NOMO-1 treated with DMSO at 0.1 percent for 48 hours (cell line): ENCODE measurements around the gene SYNGAP1.
A peak's percentile ranks its signal among the peaks of the same experiment; 100 is the strongest.

Experiments used
- DNase-seq: peaks from one replicate; lab custom pipeline; 2025; ENCODE audit not compliant: unreplicated experiment; lab: John Stamatoyannopoulos, UW

Gene SYNGAP1

GRCh38 chr6:33434961-33435360 lies 15.1 kb downstream of the SYNGAP1 start:
- DNase-seq: no peak

GRCh38 chr6:33437666-33438065 lies 17.8 kb downstream of the SYNGAP1 start:
- no peak for DNase-seq

DNA sequence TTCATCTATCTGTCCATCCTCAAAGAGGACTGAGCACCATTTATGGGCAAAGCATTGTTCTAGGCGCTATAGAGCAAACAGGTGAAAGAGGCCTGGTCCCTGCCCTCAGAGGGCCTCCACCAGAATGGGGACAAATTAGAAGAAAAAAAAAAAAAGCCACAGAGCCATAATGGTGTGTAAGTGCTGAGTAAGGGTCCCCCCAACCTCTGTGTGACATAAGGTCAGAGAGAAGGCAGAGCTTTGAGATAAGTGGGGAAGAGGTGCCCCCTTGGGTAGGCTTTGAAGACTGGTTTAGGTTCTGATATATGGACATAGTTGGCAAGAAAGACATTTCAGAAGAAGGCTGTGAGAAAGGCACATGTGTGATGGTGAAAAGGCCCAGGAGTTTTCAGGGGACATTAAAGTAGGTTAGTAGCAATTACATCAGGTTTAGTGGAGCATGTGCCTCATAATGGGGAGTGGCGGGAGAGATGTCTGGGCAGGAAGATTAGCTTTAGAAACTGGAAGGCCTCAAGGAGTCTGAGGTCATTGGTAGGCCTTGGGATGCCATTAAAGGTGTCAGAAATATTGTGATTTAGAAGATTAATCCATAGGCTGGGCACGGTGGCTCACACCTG lies 19.2 kb downstream of the SYNGAP1 start:
- no peak for DNase-seq

DNA sequence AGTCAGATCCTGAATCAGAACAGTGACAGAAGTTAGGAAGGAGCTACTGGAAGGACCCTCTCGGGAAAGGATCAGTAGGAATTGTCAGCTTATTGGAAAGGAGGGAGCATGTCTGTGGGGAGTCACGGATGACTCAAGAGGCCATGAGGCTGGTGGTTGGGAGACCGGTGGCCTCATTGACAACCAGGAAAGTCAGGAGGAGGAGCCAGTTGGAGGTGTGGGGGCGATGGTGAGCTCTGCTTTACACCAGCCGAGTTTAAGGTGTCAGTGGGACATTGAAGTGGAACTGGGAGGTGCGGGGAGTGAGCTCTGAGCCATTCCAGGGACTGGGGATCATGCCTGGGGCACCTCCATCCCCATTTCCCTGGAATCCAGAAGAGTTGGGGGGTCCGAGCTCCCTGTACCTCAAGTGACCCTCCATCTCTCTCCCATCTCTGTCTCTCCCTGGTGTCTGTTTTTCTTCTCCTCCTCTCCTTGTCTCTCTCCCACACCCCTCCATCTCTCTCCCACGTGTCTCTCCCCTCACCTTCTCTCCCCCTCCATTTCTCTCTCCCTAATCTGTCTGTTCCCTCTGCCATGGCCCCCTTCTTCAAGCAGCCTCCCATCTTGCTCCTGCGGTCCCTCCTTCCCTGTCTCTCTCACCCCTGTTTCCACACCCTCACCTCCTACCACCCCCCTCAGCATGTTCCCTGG lies 20.2 kb downstream of the SYNGAP1 start:
- no peak for DNase-seq

DNA sequence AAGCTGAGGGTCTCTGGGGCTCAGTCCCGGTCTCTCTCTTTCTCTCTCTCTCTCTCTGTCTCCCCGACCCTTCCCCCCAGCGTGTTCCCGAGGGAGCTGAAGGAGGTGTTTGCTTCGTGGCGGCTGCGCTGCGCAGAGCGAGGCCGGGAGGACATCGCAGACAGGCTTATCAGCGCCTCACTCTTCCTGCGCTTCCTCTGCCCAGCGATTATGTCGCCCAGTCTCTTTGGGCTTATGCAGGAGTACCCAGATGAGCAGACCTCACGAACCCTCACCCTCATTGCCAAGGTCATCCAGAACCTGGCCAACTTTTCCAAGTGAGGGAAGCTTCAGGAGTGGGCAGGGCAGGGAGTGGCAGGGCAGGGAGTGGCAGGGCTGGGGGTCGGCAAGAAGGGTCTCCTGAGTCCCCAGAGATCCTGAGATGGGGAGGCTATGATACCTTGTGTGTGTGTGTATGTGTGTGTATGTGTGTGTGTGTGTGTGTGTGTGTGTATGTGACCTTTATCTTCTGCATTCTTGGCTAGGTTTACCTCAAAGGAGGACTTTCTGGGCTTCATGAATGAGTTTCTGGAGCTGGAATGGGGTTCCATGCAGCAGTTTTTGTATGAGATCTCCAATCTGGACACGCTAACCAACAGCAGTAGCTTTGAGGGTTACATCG lies 20.9 kb downstream of the SYNGAP1 start:
- no peak for DNase-seq

GRCh38 chr6:33441457-33441856 lies 21.6 kb downstream of the SYNGAP1 start:
- no peak for DNase-seq

DNA sequence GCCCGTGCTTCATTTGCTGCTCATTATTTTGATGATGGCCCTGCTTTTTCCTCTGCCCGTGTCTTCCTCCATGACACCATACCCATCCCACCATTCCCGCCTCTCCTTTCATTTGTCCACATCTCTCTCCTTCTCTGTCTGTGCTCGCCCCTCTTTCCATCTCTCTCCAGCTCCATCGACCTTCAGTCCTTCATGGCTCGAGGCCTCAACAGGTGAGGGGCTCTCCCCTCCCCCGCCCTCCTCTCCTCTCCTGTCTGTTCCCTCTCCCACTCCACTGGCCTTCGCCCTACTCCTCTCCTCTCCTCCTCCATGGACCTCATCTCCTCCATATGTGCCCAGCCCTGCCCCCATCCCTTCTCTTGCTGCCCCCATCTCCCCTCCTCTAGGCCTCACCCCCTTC lies 22.4 kb downstream of the SYNGAP1 start:
- DNase-seq: no peak

DNA sequence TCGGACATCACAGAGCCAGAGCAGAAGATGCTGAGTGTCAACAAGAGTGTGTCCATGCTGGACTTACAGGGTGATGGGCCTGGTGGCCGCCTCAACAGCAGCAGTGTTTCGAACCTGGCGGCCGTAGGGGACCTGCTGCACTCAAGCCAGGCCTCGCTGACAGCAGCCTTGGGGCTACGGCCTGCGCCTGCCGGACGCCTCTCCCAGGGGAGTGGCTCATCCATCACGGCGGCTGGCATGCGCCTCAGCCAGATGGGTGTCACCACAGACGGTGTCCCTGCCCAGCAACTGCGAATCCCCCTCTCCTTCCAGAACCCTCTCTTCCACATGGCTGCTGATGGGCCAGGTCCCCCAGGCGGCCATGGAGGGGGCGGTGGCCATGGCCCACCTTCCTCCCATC lies 23.2 kb downstream of the SYNGAP1 start:
- no peak for DNase-seq

DNA sequence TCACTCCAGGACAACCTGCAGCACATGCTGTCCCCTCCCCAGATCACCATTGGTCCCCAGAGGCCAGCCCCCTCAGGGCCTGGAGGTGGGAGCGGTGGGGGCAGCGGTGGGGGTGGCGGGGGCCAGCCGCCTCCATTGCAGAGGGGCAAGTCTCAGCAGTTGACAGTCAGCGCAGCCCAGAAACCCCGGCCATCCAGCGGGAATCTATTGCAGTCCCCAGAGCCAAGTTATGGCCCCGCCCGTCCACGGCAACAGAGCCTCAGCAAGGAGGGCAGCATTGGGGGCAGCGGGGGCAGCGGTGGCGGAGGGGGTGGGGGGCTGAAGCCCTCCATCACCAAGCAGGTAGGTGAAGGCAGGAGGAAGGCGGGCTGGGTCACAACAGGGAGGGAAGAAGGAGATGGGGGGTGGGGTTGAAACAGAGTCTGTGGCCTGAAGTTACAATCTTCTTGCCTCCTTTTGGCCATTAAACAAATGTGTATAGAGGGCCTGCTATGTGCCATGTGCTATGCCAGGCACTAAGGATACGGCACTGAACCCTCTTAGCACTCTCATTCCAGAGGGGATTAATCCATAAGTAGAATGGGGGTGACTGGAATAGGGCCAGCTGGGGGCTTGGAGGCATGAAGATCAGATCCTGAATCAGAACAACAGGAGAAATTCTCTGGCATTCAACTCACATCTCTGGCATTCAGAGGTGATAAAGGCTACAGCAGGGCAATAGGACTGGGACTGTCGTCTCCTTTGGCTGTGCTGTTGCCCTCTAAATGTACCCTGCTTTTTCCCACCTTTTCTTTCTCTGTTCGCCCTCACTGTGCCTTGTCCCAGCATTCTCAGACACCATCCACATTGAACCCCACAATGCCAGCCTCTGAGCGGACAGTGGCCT lies 24.0 kb downstream of the SYNGAP1 start:
- DNase-seq: no peak

DNA sequence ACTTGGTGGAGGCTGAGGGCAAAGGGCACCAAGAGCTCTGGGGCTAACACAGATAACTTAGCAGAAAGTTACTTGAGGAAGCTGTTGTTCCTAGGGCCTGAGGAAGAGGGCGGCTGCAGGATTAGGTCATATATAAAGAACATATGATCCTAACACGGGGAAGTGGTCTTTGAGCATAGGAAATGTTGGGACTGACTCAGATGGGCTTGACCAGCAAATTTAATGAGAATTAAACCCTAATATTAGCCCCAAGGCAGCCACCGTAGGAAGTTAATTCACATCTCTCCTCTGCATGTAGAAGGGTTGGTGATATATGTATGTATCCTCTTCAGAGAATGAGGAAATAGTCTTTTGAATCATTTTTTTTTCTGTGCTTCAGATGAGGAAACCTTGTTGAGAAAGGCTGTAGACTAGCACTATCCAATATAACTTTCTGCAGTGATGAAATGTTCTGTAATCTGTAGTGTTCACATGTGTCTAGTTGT lies 25.3 kb downstream of the SYNGAP1 start:
- DNase-seq: peak; percentile 72

GRCh38 chr6:33446356-33446755 lies 26.5 kb downstream of the SYNGAP1 start:
- no peak for DNase-seq

- DNase-seq: no peak
Observed at GRCh38 chr6:33450434-33450833, 30.6 kb downstream of the SYNGAP1 start.

DNA sequence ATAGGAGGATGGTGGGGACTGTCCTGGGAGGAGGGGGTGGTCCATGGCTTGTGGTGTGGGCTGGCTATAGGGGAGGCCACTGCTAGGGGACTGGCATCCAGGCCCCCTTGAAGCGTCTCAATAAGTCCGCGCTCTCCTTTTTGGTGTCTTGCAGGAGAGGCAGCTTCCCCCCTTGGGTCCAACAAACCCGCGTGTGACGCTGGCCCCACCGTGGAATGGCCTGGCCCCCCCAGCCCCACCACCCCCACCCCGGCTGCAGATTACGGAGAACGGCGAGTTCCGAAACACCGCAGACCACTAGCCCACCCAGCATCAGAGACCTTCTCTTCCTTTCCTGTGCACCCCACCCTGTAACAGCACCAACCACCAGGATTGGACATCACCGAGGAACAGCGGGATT lies 31.7 kb downstream of the SYNGAP1 start:
- DNase-seq: no peak

DNA sequence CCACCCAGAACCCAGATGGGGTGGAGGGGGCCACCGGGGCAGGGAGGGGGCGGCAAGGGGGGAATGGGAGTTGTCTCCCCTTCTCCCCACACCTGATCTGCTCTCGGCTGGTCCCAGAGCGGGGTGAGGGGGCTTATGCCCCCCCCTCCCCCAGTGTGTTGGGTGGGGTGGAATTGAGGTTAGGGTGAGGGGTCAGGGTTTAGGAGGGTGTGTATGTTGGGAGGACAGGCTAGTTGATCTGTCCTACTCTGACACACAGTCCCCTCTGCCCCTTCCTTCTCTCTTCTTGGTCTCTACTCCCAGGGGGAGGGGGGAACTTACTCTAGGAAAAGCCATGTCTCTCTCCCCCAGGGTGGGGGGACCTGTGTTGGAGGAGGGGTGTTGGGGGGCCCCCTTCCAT lies 32.6 kb downstream of the SYNGAP1 start:
- no peak for DNase-seq

DNA sequence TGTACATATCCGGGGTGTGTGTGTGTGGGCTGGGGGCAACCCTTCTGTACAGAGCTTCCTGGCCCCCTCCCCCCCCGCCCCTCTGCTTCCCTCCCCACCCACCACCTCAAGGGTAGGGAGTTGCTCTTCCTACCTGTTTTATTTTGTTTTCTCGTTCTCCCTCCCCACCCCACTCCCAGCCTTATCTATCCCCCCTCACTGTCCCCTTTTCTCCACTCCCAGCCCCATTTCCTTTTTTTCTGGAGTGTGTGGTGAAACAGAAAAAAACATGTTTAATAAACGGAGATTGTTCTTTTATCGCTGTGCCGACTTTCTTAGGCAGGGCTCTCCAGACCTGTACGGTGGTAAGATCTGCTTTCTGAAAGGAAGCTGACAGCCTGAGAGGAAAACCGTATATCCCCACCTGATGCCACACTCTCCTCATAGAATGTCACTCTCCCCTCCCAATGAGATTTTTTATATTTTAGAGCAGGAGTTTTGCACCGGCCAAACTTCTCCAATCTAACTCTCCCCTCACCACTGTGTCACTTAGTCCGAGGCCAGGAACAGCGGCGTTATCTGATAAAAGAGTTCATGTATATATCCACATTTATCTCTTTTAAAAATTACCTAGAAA lies 33.6 kb downstream of the SYNGAP1 start:
- no peak for DNase-seq

- peak; percentile 96 for DNase-seq
Observed at GRCh38 chr6:33454009-33454946, 34.4 kb downstream of the SYNGAP1 start, which contains the start of gene ZBTB9. Gene ZBTB9 (plus strand): TSS chr6:33454576. CDS start chr6:33455101, 525 bp downstream.

GRCh38 chr6:33455051-33455450 lies 35.2 kb downstream of the SYNGAP1 start:
- DNase-seq: no peak

- DNase-seq: no peak
Observed at GRCh38 chr6:33456156-33456555, 36.3 kb downstream of the SYNGAP1 start.

DNA sequence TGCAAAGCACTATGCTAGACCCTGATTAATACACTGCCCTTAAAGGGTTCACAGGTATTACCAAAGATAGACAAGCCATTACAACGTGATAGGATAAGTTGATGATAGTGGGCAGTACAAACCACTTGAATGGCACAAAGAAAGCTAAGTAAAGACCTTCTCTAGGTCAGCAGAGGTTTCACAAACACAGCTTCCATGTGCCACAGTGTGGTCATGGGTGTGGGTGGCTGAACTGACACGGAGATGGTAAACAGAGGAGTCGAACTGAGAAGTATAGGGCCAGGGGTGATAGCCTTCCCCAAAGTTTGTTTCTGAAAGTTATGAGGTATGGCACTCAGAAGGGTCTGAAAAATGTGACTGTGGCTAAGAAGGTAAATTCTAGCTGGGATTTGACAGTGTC lies 38.8 kb downstream of the SYNGAP1 start:
- no peak for DNase-seq

DNA sequence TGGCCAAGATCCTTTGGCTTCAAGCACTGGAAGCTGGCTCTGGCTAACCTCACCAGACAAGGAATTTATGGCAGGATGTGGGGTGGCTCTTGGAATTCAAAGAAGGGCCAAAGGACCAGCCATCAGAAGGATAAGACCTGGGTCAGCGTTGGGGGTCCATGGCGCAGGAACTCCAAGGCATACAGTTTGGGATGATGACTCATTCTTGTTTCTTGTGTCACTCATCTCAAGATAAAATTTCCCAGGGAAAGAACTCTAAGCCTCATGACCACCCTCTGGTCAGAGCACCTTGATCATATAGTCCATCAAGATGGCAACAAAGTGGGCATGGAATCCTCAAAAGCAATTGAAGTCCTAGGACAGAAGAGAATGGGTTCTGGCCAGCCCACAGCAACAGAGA lies 39.4 kb downstream of the SYNGAP1 start:
- DNase-seq: no peak
